Colonic mucosa (tissue), 4 donors: ENCODE measurements around the gene HECTD1. TPM values are rescaled to one million over a fixed set of nuclear protein-coding genes. Genes with fewer than 3 reads are reported as not detected.
"Not testable (repeated sequence)": the region's sequence is repeated elsewhere in the genome, so short reads cannot be mapped to it uniquely, and the experiment has no call there.

Experiments
- DNase-seq: peaks from one replicate; pipeline ENCODE4 v3.0.0-alpha.2; 2020
- H3K27ac ChIP-seq: fragments of 200-600 bp; one replicate; pipeline ENCODE4 v1.8.0; 2021
- H3K27me3 ChIP-seq: fragments of 200-600 bp; one replicate; pipeline ENCODE4 v1.8.0; 2021
- H3K36me3 ChIP-seq: fragments of 200-600 bp; one replicate; pipeline ENCODE4 v1.8.0; 2021
- H3K4me1 ChIP-seq: fragments of 200-600 bp; one replicate; pipeline ENCODE4 v1.8.0; 2021; ENCODE audit warnings: mild to moderate bottlenecking
- H3K4me3 ChIP-seq: fragments of 200-600 bp; one replicate; pipeline ENCODE4 v1.8.0; 2021
- H3K9ac ChIP-seq, 2 donors: one replicate each; pipeline ENCODE4 v1.7.0; 2013; ENCODE audit warnings: control low read depth in 2 of 2, low read depth in 2 of 2, low read length in 2 of 2
- H3K9me3 ChIP-seq: fragments of 200-600 bp; one replicate; pipeline ENCODE4 v1.8.0; 2021
- CTCF ChIP-seq: fragments of 200-600 bp; IDR thresholded peaks from one replicate; pipeline ENCODE4 v1.8.0; 2022; ENCODE audit warnings: antibody characterized with exemption, mild to moderate bottlenecking
- intact Hi-C: fragments of 100-400 bp; cut with DNase I; formaldehyde crosslinking; loops from one replicate; pipeline ENCODE4 v1.14.1; 2022
- total RNA-seq, 2 donors: library from RNA; stranded (reverse); fragmentation: NEBNext Ultra II Directional in 1 of 2; extraction: Animal tissue kit (Norgen Biotek cat#: 25700) in 1 of 2; gene quantifications; one replicate each; pipeline ENCODE4 v1.2.1, GENCODE V29; 2021
- donor health status: healthy.
- donor health status: DM: no; HTN: no; CAD: no.
- donor health status: DM: no; HTN: no; CAD: no.

Gene HECTD1
- total RNA-seq, 2 donors from 2014 or later = 113 to 148 TPM

GRCh38 chr14:31200702-31200990, 6.9 kb downstream of the HECTD1 start:
- Histone ChIP-seq H3K27ac (no peak overlapping the region), H3K4me3 (no peak overlapping the region), H3K9me3 (no peaks in the 10 kb centered on the region), H3K27me3 (no peaks in the 10 kb centered on the region), H3K4me1 (no peaks in the 10 kb centered on the region), H3K9ac (no peak overlapping the region), H3K36me3 (no peaks in the 10 kb centered on the region)
- peak; percentile 2 for DNase-seq
- TF ChIP-seq CTCF = no peak
- intact Hi-C loops = loop anchor here (10.0 kb wide), 1 partner anchor 154 kb away; no protein-coding TSS in a partner anchor

- intact Hi-C loops = no loop called here
- Histone ChIP-seq H3K27me3 (no peaks in the 10 kb centered on the region), H3K9ac (no peak overlapping the region), H3K27ac (no peak overlapping the region), H3K36me3 (no peaks in the 10 kb centered on the region), H3K4me1 (no peaks in the 10 kb centered on the region), H3K9me3 (no peaks in the 10 kb centered on the region), H3K4me3 (no peak overlapping the region)
- TF ChIP-seq CTCF = no peak
- DNase-seq = no peak
Observed at GRCh38 chr14:31197671-31198070, 9.9 kb downstream of the HECTD1 start.

DNA sequence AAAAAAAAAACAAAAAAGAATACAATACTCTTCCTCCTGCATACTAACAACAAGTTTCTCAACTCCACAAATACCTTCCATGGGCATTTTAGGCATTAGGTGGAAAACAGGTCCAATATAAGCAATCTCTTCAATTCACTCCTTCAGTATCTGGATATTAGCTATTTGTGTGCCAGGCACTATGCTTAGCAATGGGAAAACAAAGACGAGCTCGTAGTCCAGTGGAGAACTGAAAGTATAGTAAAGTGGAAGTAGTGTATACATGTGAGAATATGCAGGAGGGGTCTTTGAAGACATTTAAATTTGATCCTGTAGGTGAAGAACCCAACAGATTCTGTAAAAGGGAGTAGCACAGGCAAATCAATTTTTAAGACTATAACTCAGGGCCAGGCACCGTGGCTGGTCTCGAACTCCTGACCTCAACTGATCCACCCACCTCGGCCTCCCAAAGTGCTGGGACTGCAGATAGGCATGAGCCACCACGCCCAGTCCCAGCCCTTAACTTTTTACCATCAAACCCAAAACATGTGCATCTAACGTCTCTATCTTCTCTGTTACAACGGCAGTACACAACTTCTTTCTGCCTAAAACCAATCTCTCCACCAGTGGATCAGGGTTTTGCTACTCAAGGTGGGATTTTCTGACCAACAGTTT, 10.6 kb downstream of the HECTD1 start:
- no peaks in the 10 kb centered on the region for H3K9me3 ChIP-seq
- intact Hi-C loops = no loop called here
- no peak overlapping the region for H3K4me3 ChIP-seq
- no peak overlapping the region for H3K9ac ChIP-seq
- no peak for TF ChIP-seq CTCF
- no peak for DNase-seq
- H3K36me3 ChIP-seq = no peaks in the 10 kb centered on the region
- no peaks in the 10 kb centered on the region for H3K4me1 ChIP-seq
- H3K27me3 ChIP-seq = no peaks in the 10 kb centered on the region
- no peak overlapping the region for H3K27ac ChIP-seq

DNA sequence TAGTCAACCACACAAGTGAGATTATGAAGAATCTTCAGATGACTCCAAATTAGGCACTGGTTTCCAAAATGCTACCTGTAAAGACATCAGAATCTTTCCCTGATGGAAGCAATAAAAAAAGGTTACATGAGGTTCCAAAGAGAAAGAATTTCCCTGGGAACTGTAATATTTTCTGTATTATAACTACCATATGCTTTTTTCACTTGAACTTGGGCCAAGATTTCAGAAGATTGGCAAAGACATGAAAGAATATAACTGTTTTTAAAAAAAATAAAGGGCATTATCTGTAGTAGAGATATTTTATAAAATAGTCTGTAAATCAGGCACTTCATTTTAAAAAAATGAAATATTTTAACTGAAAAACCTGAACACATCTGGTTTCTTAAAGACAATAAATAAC, 12.9 kb downstream of the HECTD1 start:
- H3K27ac ChIP-seq = no peak overlapping the region

GRCh38 chr14:31194095-31194494, 13.5 kb downstream of the HECTD1 start:
- no peak overlapping the region for H3K4me3 ChIP-seq
- intact Hi-C loops = no loop called here
- no peak overlapping the region for H3K27ac ChIP-seq
- no peaks in the 10 kb centered on the region for H3K9me3 ChIP-seq
- DNase-seq = no peak
- no peaks in the 10 kb centered on the region for H3K27me3 ChIP-seq
- TF ChIP-seq CTCF = no peak
- H3K36me3 ChIP-seq = no peaks in the 10 kb centered on the region
- no peak overlapping the region for H3K9ac ChIP-seq
- H3K4me1 ChIP-seq = no peaks in the 10 kb centered on the region

More for the DNA sequence above, 12.9 kb downstream of the HECTD1 start:
- no peak for TF ChIP-seq CTCF
- intact Hi-C loops = no loop called here
- H3K4me1 ChIP-seq = no peaks in the 10 kb centered on the region
- H3K27me3 ChIP-seq = no peaks in the 10 kb centered on the region
- no peaks in the 10 kb centered on the region for H3K9me3 ChIP-seq
- no peak overlapping the region for H3K9ac ChIP-seq
- H3K4me3 ChIP-seq = no peak overlapping the region
- no peak for DNase-seq
- H3K36me3 ChIP-seq = no peaks in the 10 kb centered on the region

- intact Hi-C loops, H3K36me3 ChIP-seq, H3K9ac ChIP-seq, H3K4me1 ChIP-seq, H3K27me3 ChIP-seq, DNase-seq, H3K27ac ChIP-seq, H3K9me3 ChIP-seq, H3K4me3 ChIP-seq: not testable (repeated sequence)
Observed at GRCh38 chr14:31192544-31192943, 15.0 kb downstream of the HECTD1 start.
